G401 (cell line): ENCODE measurements around the gene NMNAT3. TPM values are rescaled to one million over a fixed set of nuclear protein-coding genes. Genes with fewer than 3 reads are reported as not detected.

ENCODE experiments used
- DNase-seq: peaks from one replicate; pipeline ENCODE4 v3.0.0-alpha.2; 2015; ENCODE audit warnings: low spot score
- in situ Hi-C: cut with HindIII; loops from 2 replicates; pipeline ENCODE4 v1.10.0; 2016; ENCODE audit warnings: low sequenced_read_pairs, mixed read lengths
- total RNA-seq: library from RNA; depleted of rRNA; stranded (reverse); fragments of >200 nt; shearing (Covaris generic); gene quantifications from 2 replicates; pipeline ENCODE4 v1.2.3, GENCODE V29; 2014

NMNAT3 gene
- total RNA-seq, 1 experiment from 2014 or later = not detected

DNA sequence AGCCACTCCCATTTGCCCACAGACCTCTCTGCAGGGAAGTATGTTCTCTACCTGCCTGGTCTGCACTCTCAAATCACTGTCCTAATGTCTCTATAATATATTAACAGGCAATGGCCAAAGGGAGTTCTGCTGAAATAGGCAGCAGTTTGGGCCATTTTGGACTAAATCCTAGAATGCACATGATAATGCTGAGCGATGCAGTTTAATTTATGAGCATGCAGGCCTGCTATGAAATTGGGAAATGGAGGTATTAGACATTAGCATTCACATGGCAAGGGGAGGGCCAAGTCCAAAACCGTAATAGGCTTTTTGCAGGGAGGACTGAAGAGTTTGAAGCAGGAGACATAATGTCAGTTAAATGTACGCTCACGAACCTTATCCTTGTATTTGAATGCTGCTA lies 31.3 kb downstream of the NMNAT3 start:
- DNase-seq = no peak
- in situ Hi-C loops = no loop called here

GRCh38 chr3:139642996-139643395 lies 34.8 kb downstream of the NMNAT3 start:
- in situ Hi-C loops = no loop called here
- no peak for DNase-seq

DNA sequence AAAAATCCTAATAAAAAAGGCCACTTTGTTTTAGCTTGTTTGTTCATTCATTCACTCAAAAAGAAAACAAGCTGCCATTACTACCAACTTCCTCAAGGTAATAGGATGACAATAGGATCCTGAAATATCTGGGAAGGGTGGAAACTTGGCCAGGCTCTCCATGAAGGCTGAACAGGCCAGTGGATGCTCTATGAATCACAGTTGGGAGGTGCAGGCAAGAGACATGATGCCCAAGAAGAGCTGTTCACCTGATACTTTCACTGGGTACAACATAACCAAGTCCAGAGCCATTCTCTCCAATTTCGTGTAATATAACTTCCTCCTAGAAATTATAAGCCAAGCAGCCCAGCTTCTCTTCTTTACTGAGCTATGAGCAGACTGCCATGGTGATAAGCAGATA lies 37.3 kb downstream of the NMNAT3 start:
- in situ Hi-C loops = no loop called here
- no peak for DNase-seq

- in situ Hi-C loops = no loop called here
- no peak for DNase-seq
Measured at GRCh38 chr3:139639662-139640061, 38.1 kb downstream of the NMNAT3 start.

DNA sequence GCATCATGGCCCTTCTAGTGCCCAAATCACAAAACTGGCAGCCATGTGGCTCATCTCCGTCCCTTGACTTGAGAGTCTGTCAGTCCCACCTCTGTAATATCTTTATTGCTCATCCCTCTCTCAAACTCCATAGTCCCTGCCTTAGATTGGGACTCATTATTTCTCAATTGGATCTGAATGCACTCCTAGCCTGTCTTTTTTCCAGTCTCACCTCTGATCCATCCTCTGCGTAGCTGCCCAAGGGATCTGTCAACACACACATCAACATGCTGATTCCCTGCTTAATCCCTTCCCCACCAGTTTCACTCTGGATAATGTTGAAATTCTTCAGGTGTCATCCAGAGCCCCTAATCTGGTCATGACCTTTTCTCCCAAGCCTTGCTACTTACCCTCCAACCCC lies 39.3 kb downstream of the NMNAT3 start:
- in situ Hi-C loops = no loop called here
- DNase-seq = no peak

- peak; percentile 8 for DNase-seq
- in situ Hi-C loops = no loop called here
Measured at GRCh38 chr3:139636511-139636910, 41.3 kb downstream of the NMNAT3 start.

DNA sequence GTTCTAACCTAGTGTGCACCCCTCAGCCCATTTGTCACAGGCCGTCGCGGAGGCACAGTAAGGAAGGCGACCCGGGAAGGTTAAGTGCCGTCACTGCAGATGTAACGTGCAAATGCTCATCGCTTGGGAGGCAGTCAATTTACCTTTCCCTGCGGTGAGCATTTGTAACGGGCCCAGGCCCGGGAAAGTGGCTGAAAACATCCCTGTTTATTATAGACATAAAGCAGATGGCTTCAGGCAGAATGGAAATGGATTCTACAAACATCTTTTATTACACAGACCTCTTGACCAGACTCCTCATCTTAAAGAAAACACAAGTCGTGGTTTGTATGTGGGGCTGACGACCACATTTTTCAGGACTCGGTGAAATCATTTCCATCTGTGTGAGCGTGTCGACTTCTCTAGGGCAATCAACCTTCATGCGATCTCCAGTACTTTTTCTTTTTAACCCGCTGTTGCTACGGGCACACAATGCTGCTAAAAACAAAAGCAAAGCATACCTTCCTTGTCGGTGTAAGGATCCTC lies 43.6 kb downstream of the NMNAT3 start:
- DNase-seq = no peak
- in situ Hi-C loops = no loop called here

DNA sequence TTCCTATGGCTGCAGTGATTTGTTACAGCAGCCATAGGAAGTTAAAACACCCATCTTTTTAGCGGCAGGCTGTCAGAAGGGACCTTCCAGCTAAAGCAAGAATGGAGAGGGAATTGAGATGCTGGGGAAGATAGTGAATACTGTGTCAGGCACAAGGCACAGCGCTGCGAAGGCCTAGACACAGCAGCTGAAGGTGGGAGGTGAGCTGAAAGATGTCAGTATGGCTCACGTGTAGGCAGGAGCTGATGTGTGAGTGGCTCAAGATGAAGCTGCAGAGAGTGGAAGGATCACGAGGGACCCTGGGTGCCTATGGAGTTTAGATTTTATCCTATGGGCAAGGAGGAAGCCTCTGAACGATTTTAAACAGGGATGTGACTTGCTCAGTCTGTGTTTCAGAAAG lies 44.3 kb downstream of the NMNAT3 start:
- in situ Hi-C loops = no loop called here
- no peak for DNase-seq

DNA sequence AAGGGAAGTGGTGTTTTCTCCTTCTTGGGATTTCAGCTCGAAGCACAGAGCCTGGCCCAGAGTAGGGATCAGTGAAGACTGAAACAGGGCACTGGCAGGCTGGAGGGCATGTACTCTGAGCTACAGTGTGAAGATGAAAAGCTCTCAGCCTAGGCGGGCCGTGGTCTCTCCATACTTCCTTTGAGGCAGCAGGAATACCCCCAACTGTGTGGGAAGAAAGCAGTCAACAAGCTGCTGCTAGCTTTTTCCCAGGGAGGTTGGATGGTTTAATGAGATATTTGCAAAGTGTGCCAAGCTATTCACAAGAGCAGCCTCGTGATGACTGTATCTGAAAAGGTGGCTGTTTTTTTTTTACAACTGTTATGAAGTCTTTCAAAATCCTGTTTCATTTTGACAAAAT lies 47.2 kb downstream of the NMNAT3 start:
- DNase-seq = no peak
- in situ Hi-C loops = no loop called here

DNA sequence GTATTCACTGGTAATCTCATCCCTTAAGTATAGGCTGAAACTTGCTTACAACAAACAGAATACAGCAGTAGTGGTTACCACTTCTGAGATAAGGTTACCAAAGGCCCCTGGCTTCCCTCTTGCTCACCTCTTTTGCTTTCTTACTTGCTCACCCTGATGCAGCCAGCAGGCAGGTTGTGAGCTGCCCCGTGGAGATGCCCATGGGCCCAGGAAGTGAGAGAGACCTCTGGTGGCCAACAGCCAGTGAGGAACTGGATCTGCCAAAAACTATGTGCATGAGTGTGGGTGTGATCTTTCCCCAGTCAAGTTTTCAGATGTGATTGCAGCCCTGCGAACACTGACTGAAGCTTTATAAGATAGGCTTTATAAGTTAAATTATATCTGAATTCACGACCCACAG lies 48.7 kb downstream of the NMNAT3 start:
- DNase-seq = no peak
- in situ Hi-C loops = no loop called here

DNA sequence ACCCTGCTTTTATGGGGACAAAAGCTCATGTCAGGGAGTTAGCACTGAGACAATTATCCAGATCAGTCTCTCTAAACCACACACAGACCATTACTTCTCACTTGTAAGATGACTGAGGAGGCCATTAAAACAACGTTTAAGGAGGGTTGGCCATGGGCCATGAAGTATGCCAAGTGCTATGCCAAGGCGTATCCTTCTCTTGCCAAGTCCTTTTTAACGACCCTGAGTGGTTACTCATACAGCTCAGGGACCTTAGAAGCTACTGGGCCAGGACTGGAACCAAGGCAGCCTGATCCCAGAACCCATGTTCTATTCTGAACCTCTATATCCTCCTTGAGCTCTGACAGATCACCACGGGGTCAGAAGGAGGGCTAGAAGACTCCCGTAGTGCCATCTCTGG lies 50.0 kb downstream of the NMNAT3 start:
- DNase-seq = no peak
- in situ Hi-C loops = no loop called here

GRCh38 chr3:139620438-139620837 lies 57.3 kb downstream of the NMNAT3 start:
- in situ Hi-C loops = no loop called here
- DNase-seq = no peak

GRCh38 chr3:139619484-139619883 lies 58.3 kb downstream of the NMNAT3 start:
- in situ Hi-C loops = no loop called here
- no peak for DNase-seq

DNA sequence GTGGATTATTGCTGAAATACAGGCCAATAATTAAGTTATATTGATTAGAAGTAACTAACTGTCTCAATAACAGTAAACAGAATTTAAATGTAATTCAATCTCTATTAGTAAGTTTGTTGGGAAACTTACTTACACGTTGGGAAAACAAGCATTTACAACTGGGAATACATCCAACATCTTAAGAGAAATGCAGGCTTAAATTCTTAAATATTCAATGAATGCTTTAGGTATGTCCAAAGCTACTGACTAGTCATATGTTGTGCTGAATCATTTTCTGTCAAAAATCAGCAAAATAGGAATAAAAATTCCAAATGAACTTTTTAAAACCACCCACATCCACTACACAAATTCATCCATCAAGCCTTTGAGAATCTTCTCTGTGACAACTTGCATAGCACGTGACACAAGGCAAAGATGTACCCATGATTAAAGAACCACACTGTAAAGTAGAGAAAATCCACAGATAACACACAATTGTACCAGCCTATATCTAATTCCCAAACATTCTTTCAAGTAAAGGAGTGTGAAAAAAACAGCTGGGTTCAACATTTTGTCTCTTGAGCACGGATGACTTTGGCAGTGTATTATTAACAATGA lies 60.0 kb downstream of the NMNAT3 start:
- in situ Hi-C loops = no loop called here

DNA sequence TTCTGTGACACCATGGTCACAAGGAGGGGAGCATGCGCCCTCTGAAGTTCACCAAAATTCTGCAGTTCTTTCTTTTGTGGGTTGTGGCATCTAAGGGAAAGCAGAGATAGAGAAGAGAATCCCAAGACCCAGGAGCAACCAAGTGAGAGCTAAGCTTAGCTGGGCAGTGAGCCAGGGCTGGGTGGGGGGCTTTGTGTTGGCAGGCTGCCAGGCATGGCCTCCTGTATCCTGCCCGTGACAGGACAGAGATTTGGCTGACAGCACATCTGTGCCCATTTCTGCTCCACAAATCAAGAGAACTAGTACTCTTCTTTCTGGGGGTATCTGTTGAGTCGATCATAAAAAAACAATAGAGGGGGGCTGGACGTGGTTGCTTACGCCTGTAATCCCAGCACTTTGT lies 66.2 kb downstream of the NMNAT3 start:
- in situ Hi-C loops = no loop called here
- DNase-seq = no peak

More for the DNA sequence above, 60.0 kb downstream of the NMNAT3 start:
- DNase-seq = no peak

DNA sequence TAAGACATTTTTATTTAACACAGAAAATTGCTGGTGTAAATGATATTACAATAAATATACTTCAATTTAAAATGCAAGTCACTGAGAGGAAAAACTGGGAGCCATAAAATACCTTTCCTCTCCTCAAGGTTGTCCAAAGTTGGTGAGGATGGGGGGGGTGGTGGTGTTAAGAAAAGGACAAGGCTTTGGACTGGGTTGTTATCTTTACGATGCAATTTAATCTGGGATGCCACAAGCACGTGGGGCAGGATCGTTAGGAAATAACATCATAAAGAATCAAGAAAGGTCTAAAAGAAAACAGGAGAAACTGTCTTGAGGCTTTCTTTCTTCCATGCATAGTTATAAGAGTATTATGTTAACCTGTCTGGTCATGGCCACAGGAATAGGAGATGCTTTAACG lies 66.9 kb downstream of the NMNAT3 start:
- no peak for DNase-seq
- in situ Hi-C loops = no loop called here

GRCh38 chr3:139608924-139609323 lies 68.8 kb downstream of the NMNAT3 start:
- in situ Hi-C loops = no loop called here

DNA sequence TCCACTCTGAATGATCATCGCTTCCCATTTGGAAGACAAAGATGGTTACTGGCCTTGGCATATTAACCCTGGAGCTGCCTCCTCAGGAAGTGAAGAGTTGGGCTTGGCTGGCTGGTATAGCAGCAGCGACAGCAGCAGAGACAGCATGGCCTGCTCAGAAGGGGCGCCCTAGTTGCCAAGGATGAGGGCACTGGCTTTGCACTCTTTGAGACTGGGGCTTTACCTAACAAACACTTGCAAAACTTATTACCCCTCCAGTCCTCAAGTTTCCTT lies 69.7 kb downstream of the NMNAT3 start:
- in situ Hi-C loops = no loop called here
- no peak for DNase-seq

More at GRCh38 chr3:139608924-139609323, 68.8 kb downstream of the NMNAT3 start:
- no peak for DNase-seq

DNA sequence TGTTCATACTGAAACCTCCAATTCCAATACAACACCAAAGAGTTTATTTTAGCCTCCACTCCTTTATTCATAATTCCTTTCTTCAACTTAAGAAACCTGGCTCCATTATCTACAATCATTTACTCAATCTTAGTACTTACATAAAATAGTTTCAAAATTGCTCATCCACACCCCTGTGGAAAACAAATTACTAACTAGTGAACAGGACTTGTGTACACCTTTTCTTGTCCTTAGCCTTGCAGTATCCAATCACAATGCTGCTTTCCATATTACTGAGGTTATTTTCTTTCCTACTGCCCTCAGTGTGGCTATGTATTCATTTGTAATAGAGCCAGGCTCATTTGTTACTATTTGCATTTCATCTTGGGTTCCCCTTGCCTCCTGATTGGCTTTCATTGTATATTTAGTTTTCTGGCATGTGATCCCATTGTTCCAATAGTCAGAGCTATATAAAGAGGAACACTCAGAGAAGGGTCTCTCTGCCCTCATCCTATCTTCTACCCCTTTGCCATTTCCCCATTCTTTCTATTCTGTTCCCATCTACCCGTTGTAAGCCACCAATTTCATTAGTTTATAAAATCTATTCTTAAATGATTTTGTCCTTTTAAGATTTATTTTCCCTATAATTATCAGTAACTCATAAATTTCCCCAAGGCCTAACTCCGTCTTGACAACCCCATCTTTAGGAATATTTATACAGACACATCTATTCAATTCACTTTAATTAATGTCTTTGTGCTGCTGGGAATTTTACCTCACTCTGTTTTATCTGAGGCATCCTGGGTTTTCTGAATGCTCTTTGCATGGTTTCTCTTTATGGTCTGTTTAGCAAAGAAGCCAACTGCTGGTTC lies 70.3 kb downstream of the NMNAT3 start:
- in situ Hi-C loops = no loop called here
- DNase-seq = no peak

DNA sequence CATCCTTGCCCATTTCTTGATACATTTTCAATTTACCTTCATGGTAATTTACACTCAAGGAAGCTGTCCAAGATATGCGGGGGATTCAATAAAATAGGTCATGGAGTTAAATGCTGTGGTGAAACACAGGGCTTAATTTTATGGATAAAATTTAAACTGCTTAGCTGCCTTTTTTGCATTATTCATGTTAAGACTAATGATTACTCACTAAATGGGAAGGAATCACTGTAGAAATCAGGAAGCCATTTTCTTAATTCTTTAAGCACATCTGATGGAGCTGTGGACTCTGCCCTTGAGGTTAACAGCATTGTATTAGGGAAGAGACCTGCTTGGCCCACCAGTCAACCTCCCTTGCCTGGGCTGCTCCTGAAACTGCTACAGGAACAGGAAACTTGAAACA lies 75.8 kb downstream of the NMNAT3 start:
- in situ Hi-C loops = no loop called here
- no peak for DNase-seq
